DMS79 (cell line): ENCODE data around the gene KIF24.
"Not testable (repeated sequence)": the region's sequence is repeated elsewhere in the genome, so short reads cannot be mapped to it uniquely, and the experiment has no call there.

Source experiments
- DNase-seq: peaks from one replicate; lab custom pipeline; 2025; lab: John Stamatoyannopoulos, UW

The KIF24 gene

GRCh38 chr9:34365282-34365681 is 36.2 kb upstream of the KIF24 start:
- DNase-seq: no peak

- DNase-seq: no peak
Measured at GRCh38 chr9:34363619-34364351, 34.7 kb upstream of the KIF24 start.

GRCh38 chr9:34362614-34363214 is 33.6 kb upstream of the KIF24 start:
- DNase-seq: no peak

GRCh38 chr9:34352957-34353356 is 23.9 kb upstream of the KIF24 start:
- DNase-seq: not testable (repeated sequence)

- DNase-seq: not testable (repeated sequence)
Measured at GRCh38 chr9:34352122-34352652, 23.1 kb upstream of the KIF24 start.

GRCh38 chr9:34349324-34349723 is 20.3 kb upstream of the KIF24 start:
- no peak for DNase-seq

GRCh38 chr9:34347800-34348158 is 18.7 kb upstream of the KIF24 start:
- DNase-seq: no peak

- no peak for DNase-seq
Measured at GRCh38 chr9:34346873-34347799, 18.1 kb upstream of the KIF24 start.

- no peak for DNase-seq
Measured at GRCh38 chr9:34343605-34344004, 14.5 kb upstream of the KIF24 start.

- DNase-seq: no peak
Measured at GRCh38 chr9:34343090-34343489, 14.0 kb upstream of the KIF24 start.

GRCh38 chr9:34341659-34342295 is 12.7 kb upstream of the KIF24 start:
- DNase-seq: no peak

- DNase-seq: no peak
Measured at GRCh38 chr9:34338665-34339385, 9.8 kb upstream of the KIF24 start.

- not testable (repeated sequence) for DNase-seq
Measured at GRCh38 chr9:34338079-34338478, 9.0 kb upstream of the KIF24 start.

GRCh38 chr9:34337403-34337802 is 8.3 kb upstream of the KIF24 start:
- DNase-seq: no peak

GRCh38 chr9:34335376-34335775 is 6.3 kb upstream of the KIF24 start:
- no peak for DNase-seq

GRCh38 chr9:34334916-34335315 is 5.8 kb upstream of the KIF24 start:
- DNase-seq: no peak

GRCh38 chr9:34334337-34334824 is 5.3 kb upstream of the KIF24 start:
- no peak for DNase-seq

- DNase-seq: no peak
Measured at GRCh38 chr9:34333836-34334235, 4.8 kb upstream of the KIF24 start.

GRCh38 chr9:34332076-34332964 is 3.3 kb upstream of the KIF24 start:
- peak; percentile 13 for DNase-seq

- no peak for DNase-seq
Measured at GRCh38 chr9:34331196-34331595, 2.1 kb upstream of the KIF24 start.
